AML-193 (cell line): ENCODE results near the gene CEP89.
"Not testable (repeated sequence)": the region's sequence is repeated elsewhere in the genome, so short reads cannot be mapped to it uniquely, and the experiment has no call there.

Experiments
- DNase-seq, 2 experiments: peaks; one replicate each; lab custom pipeline; 2025; lab: John Stamatoyannopoulos, UW

Gene CEP89

DNA sequence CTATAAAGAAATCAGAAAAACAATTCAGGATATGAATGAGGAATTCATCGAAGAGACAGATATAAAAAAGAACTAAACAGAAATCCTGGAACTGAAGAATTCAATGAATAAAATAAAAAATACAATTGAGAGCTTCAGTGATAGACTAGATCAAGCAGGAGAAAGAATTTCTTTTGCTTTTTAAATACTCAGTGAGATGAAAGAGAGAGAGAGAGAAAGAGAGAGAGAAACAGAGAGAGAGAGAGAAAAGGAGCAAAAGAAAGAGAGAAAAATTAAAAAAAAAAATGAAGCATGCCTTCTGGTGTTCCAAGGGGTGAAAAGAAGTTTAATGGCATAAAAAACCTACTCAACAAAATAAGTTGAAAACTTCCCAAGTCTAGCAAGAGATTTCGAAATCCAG, 80.1 kb downstream of the CEP89 start:
- DNase-seq, result no peak

DNA sequence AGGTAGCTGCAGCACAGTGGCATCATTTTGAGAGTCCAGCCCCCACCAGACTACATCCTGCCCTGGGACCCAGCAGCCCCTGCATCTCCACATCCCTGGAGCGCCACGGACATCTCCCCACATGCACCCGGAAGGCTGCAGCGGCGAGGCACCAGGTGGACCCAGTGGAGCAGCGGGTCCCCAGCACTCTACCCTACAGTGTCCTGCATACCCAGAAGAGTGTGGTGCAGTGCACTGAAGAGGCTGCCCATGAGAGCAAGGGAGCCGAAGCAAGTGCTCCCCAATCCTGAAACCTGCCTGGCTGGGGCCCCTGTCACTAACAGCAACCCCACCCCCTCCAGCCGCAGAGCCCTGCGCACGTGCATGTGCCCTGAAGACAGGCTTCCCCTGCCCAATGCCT, 80.9 kb downstream of the CEP89 start:
- DNase-seq, result no peak

DNA sequence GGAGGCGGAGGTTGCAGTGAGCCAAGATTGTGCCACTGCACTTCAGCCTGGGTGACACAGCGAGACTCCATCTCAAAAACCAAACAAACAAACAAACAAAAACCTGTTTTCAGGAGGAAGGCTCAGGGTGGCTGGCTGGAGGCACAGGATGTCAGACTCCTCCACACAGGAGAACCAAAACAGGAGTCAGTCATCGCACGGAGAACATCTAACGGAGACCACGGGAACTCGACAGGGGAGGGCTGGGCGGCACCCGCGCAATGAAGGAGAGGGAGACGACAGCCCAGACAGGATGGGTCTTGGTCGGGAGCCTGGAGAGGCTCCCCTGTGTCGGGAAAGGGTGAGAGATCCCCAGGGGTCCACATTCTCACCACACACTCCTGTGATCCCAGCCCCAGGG, 81.4 kb downstream of the CEP89 start:
- no peak for DNase-seq

DNA sequence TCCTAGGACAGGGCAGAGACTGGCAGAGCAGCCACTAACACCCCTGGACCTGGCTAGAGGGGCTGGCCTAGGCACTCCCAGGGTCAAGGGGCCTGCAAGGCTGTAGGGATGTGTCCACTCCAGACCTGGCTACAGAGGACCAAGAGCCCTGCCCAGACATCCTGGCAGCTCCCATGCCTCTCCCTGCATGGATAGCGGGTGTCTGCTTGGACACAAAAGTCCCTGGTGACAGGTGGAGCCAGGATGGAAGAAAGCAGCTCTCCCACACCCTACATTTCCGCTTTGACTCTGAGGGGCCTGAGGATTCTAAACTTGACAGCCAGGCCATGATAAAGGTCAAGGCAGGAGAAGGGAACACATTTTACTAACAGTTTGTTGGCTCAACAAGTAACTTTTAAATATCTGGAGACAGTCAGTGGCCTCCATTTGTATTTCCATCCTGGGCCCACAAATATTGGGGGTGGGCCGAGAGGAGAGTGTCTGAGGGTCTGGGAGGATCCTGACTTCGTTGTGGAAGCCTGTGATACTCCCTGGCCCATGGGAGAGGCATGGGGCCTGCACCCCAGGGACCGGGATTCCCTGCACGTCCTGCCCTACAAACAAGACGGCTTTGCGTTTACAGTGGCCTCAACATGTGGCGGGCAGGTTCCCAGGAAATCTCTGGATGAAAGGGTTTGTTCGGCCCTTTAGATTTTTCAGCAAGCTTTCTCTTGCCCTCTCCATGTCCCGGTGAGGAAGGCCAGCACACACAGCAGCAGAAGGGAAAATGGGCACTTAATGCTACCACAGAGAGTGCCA, 82.4 kb downstream of the CEP89 start:
- DNase-seq, result no peak

DNA sequence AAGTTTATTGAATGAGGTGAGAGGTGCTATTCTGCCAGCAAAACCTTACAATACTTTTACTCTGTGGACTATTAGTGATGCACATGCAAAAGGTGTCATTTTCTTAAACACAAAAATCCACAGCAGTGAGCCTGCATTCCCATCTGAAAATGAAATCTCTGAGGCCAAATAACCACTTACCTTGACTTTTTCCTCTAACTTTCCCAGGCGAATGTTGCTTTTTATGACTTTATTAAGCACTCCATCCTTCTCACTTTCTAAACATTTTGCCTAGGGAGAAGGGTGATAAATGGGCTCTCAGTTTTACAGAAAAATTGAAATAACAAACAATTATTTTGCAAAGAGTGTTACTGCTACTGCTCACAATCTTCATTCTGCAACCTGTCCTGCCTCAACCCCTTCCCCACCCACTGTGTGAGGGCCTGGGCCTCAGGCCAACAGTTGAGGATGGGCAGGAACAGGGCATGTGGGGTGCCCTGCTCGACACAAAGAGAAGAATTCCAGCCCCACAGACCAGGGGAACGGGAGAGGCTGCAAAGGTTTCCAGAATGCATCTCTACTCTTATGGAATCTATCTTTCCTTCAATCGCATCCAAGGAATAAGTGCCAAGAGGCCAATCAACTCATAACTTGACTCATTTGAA, 84.1 kb downstream of the CEP89 start:
- no peak for DNase-seq

DNA sequence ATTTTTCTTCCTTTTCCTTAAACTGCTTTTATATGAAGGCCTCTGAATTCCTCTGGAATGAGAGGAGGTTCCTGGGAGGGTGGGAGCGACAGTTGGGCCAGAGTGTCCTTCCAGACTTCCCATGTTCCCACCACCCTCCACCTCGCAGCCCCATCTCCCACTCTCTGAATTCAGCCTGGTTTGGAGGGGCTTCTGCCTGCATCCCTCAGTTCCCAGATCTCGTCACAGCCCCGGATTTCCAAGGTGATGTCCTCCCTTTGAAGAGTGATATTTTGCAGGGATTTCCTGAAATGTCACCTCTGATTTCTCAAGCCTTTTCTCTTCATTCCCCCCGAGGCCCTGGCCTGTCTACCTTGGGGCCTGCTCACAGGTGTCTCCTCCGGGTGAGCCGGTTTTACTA, 85.5 kb downstream of the CEP89 start:
- no peak for DNase-seq

DNA sequence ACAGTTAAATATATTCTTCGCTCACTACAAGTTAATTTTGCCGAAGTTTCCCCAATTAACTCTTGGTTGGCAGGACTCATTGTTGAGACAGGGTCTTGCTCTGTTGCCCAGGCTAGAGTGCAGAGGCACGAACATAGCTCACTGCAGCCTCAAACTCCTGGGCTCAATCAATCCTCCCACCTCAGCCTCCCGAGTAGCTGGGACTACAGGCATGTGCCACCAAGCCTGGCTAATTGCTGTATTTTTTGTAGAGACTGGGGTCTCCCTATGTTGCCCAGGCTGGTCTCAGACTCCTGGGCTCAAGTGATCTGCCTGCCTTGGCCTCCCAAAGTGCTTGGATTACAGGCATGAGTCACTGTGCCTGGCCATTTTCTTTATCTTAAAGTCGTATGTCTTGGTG, 86.5 kb downstream of the CEP89 start:
- not testable (repeated sequence) for DNase-seq

DNA sequence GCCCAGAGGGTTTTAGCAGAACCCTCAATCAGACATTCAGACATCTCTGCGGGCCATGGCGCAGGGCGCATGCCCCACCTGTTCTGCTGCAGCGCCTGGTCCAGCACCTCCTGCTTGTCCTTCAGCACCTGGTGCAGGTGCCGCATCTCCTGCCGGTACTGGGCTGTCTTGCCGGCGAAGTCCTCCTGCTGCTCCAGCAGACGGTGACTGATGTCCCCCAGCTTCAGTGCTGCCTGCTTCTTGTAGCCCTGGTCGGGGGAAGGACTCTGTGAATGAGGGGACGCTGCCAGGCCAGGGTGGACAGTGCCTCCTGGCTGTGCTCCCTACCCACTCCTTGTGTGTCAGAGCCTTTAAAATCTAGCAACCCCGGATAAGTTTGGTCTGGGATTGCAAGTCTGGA, 90.0 kb downstream of the CEP89 start:
- DNase-seq, result no peak

DNA sequence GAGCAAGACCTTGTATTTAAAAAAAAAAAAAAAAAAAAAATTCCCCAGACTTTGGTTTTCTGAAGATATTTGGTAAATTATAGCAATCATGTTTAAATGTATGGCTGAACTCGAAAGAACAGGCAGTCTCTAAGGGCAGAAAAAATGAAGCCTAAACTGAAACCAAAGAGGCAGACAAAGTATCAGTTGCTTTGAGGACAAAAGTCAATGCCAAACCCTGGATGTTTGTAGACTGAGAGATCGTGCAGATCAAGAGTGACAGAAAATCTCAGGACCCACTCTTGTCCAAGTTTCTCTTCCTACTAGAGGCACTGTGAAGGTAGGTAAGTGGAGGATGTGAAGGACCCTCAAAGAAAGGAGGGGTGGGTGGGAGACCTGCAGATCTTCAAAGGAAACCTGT, 91.1 kb downstream of the CEP89 start:
- no peak for DNase-seq

DNA sequence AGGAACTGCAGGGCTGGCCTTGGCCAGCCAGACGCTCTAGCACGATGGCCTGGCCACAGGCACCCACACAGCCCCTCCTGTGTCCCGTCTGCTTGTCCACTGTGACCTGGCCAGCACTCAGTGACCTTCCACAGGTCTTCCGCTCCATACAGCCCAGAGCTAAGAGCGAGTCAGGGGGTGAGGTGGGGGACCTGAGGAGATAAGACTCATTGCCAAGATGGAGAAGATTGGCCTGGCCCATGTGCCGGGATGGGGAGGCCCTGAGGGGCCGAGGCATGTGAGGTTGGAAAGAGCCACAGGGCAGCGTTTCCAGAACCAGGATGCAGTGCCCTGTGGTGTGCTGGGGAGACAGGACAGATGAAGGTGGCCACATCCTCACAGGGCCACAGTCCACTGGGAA, 92.0 kb downstream of the CEP89 start:
- no peak for DNase-seq

DNA sequence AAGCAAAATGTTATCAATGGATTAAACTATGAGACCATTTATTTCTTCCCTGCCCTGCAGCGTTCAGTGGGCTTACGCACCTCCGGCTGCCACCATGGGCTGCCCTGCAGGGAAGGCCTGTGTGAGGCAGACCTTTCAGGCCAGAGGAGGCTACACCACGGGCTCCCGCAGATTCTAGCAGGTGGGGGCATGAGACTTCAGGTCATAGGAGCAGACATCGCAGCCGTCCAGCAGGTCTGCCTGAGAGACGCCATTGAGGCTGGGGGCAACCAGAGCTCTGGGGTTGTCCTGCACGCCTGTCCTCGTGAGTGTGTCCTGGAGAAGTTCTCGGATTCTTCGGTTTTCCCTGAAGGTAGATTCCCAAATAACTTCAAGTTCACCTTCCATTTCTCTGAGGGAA, 92.8 kb downstream of the CEP89 start:
- DNase-seq, result no peak

DNA sequence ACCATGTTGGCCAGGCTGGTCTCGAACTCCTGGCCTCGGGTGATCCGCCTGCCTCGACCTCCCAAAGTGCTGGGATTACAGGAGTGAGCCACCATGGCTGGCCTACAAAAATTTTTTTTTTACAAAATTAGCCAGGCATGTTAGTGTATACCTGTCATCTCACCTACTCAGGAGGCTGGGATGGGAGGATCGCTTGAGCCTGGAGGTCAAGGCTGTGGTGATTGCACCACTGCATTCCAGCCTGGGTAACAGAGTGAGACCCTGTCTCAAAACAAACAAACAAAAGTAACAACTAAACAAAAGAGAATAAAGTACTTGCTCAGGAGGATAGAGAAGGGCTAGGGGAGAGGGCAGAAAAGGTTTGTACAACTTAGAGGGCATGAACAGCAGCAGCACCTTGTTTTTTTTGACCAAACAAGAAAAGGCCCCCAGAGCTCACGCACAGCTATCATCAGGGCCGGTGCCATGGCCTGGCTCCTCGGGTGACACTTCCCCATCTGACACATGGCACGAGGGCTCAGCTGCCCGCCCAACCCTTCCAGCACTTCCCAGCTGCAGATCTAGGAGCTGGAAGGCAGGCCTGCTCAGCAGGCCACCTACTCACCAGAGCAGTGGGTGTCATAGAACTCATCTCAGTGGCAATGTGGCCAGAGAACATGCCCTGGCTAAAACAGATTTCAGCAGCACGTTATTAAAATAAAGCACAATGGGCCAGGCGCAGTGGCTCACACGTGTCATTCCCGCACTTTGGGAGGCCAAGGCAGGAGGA, 93.6 kb downstream of the CEP89 start:
- DNase-seq, result no peak

DNA sequence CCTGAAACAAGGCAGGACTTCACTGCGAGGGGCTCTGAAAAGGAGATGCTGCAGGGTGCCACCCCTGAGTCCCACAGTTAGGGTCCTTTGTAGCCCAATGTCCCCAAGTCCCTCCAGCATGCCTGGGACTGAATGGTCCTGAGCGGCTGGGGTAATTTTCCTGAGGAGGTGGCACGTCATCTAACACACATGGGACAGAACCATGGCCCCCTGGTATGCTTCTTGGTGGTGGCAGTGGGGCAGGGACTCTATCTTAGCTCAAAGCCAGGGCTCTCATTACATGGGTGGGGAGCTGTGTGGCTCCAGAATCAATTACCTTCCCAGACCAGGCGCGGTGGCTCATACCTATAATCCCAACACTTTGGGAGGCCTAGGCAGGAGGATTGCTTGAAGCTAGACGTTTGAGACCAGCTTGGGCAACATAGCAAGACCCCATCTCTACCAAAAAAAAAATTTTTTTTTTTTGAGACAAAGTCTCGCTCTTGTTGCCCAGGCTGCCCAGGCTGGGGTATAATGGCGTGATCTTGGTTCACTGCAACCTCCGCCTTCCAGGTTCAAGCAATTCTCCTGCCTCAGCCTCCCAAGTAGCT, 94.3 kb downstream of the CEP89 start:
- DNase-seq, result no peak

DNA sequence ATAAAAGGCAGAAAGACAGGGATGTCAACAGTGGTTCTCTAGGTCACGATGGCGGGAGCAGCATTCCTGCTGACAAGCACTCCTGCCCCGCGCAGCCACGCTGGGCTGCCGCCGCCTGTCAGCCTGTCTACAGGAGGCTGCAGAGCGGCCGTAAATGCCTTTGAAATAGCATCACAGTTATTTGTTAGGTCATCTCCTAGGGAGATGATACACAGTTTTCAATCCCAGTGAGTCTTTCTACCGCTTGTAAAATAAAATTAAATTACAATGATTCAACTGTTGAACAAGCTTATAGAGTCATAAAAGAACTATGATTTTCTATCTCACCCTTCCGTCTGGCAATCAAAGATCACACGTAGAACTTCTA, 94.9 kb downstream of the CEP89 start:
- no peak for DNase-seq

DNA sequence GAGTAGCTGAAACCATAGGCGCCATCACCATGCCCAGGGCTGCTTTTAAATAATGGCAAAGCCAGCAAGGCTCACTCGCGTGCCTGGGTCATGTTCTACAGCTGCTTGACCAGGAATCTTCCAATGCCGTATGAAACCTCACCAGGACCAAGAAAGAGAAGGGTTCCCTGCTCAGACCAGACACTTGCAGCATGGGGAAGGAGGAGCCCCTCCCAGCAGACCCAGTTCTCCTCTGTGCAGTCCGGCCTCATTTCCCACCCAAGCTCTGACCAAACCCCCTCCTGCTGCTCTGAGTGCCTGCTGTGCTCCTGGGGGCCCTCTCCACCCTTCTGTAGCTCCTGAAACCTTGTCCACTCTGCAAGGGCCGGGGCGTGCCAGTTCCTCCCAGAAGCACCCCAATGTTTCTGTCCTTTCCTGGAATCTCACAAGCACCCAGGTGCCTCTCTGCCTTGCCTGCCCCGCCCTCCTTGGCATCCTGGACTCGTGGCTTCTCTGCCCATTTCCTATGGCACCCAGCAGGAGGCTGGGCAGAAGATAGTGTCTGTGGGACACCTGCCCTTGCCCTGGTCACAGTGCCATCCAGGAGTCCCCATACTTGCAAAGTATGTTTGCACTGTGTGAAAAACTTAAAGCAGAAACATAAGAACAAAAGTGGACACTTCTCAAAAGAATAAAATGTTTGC, 95.4 kb downstream of the CEP89 start:
- no peak for DNase-seq

DNA sequence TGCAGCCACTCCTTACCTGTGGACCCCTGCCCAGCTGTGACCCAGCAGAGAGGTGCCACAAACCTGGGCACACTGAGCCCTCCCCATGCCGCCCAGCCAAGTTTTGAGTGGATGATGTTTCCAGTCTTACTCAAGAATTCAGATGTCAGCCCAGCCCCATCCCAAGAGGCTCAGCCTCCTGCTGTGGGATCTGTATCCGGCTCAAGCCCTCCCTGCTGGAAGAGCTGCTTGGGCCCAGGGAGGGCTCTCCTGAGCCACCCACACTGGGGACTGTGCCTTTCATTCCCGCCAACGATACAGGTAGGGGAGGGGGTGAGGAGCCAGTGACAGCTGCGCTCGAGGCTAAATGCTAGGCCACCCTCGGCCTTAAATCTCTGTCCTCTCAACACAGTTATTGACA, 96.3 kb downstream of the CEP89 start:
- no peak for DNase-seq

DNA sequence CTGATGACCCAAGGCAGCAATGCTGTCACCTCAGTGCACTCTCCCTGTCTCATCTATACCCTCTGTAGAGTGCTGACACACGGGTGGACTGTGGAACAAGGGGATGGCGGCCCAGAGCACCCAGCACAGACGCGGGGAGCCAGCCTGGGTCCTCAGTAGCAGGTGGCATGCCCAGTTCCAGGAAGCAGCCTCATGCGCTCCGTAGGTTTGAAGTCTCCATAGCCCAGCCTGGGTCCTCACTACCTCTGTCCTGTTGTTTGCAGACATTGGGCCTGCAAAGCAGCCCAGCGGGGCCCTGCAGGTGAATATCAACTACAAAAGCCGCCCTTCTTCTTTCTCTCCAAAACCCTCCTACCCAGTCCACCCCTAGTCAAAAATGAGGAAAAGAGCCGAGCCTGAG, 97.2 kb downstream of the CEP89 start:
- DNase-seq, result no peak

DNA sequence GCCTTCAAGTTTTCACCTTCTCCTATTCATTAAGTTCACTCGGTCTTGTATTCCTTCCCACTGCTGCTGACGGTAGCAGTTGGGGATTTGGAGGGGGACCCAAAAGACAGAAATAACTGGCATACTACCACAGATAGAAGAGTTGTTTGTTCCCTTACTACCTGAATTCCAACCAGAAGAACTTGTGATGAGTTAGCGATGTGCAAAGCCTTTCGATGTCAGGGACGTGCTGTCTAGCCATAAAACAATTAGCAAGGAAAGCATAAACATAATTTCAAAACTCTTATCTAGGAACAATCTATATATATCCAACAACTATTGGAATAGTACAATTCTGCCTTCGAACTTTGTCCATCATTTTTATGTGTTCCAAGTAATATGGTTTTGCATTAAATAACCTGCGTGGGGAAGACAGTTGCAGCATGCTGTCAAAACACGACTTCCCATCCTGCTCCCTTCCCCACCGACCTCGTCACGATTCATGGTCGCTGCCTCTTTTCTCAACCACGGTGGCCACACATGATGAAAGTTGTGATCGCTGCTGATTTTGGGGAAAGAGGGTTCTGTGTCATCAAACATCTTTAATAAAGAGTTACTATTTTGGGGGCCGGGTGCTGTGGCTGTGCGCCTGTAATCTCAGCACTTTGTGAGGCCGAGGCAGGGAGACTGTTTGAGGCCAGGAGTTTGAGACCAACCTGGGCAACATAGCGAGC, 98.4 kb downstream of the CEP89 start:
- no peak for DNase-seq

DNA sequence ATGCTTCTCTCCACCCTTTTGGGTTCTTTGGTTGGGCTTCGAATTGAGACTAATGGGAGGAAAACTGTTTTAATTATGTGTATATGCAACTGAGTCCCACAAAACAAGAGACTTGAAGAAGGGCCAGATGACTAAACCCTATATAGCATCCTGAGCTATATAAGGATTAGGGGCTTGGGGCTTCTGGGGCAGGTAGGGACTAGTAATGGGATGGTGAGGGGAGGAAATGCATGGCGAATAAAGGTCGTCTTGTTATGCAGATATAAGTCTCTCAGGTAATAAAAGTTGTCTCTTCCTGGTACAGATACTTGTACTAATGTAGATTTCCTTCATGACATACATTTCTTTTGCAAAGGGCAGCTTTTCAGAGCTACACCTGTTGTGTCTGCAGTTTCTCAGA, 99.4 kb downstream of the CEP89 start:
- no peak for DNase-seq

DNA sequence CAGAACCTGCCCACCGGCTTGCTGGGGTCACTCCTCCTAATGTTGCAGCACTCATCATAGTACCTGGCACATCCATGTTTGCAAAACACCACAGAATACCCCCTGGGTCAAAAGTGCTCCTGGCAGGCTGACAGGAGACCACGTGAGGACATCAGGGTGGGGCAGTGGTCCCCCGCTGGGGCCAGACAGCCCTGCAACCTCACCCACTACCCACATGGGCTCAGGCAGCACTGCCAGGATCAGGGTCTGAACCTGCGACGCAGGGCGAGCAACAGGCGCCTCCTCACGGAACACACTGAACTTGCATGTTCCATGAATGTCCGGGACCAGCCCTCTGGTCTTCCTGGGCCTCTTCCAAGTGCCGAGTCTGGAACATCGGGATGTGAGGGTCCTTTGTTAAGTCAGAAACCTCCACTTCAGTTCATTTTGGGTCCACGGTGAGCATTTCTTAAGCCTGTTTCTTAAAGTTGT, 100.7 kb downstream of the CEP89 start:
- no peak for DNase-seq

DNA sequence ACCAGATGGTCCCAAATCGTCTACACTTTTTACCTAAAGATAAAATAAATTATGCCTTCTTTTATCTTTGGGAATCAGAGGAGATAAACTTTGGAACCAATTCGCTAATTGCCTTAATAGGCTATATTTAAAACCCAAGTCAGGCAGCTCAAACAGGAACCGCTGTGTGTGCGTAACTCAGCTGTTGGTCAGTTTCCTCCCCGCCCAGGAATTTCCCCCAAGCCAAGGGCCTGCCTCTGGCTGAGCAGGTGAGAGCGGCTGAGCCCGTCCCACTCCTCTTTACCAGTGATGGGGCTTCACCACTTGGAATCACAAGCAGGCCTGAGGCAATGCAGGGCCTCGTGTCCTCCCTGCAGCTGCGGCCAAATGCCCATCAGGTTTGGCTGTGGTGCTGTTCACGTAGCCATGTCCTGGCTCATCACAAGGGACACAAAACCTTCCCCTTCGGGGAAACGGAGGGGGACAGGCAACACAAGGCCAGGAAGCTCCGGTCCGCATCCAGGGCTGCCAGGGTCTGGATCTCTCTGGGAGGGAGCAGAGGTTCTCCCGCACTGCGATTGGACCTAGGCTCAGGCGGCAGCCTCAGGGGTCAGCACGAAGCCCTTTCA, 101.7 kb downstream of the CEP89 start:
- DNase-seq, result no peak
